CD4-positive, alpha-beta T cell treated with Interleukin-4 for 1 hour (primary cell): ENCODE results near the gene BCAM.
"Not testable (repeated sequence)": the region's sequence is repeated elsewhere in the genome, so short reads cannot be mapped to it uniquely, and the experiment has no call there.

Experiments used
- DNase-seq, 2 donors: peaks; one replicate each; pipeline ENCODE4 v3.0.0-alpha.2; 2020 to 2022

BCAM gene

DNA sequence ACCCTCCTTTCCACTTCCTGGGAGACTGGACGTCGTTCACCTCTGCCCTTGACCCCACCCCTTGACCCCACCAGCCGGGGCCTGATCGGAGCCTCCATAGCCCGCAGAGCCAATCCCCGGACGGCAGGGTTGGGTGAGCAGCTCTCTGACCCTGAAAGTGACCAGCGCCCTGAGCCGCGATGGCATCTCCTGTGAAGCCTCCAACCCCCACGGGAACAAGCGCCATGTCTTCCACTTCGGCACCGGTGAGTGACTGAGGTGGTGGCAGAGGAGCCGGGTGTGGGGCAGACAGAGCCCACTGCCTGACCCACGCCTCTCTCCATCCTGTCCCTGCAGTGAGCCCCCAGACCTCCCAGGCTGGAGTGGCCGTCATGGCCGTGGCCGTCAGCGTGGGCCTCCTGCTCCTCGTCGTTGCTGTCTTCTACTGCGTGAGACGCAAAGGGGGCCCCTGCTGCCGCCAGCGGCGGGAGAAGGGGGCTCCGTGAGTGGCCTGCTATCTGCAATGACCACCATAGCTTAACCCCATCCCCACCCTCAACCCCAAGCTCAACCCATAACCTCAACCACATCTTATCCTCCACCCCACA, 10.4 kb downstream of the BCAM start:
- DNase-seq = no peak

DNA sequence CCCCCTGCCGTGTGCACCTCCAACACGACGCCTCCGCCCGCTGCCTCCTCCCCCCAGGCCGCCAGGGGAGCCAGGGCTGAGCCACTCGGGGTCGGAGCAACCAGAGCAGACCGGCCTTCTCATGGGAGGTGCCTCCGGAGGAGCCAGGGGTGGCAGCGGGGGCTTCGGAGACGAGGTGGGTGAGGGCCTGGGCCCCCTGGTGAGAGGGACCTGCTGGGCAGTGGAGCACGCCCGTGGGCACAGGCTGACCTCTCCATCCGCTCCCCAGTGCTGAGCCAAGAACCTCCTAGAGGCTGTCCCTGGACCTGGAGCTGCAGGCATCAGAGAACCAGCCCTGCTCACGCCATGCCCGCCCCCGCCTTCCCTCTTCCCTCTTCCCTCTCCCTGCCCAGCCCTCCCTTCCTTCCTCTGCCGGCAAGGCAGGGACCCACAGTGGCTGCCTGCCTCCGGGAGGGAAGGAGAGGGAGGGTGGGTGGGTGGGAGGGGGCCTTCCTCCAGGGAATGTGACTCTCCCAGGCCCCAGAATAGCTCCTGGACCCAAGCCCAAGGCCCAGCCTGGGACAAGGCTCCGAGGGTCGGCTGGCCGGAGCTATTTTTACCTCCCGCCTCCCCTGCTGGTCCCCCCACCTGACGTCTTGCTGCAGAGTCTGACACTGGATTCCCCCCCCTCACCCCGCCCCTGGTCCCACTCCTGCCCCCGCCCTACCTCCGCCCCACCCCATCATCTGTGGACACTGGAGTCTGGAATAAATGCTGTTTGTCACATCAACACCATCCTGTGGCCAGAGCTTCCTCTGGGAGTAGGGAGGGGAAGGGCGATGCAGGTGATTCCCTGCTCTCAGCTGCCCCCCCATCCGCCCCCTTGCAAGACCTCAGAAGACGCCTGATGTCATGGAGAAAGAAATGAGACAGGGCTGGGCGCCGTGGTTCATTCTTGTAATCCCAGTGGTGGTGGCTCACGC, 12.0 kb downstream of the BCAM start:
- DNase-seq = no peak

DNA sequence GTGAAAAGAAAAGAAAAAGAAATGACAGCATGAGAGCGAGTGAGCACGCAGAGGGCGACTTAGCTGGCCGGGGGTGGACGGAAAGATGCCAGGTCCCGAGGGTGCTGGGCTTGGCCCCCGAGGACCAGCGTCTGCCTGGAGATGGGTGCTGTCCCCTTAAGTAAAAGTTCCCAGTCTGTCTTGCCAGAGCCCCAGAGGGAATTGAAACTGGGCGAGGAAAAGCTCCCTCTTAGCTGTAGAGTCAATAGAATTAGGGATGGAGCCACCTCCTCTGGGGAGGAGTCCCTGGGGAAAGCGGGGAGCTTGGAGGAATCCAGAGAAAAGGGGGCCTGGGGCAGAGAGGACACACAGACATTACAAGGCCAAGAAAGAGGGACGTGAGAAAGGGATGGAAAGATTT, 13.3 kb downstream of the BCAM start:
- no peak for DNase-seq

DNA sequence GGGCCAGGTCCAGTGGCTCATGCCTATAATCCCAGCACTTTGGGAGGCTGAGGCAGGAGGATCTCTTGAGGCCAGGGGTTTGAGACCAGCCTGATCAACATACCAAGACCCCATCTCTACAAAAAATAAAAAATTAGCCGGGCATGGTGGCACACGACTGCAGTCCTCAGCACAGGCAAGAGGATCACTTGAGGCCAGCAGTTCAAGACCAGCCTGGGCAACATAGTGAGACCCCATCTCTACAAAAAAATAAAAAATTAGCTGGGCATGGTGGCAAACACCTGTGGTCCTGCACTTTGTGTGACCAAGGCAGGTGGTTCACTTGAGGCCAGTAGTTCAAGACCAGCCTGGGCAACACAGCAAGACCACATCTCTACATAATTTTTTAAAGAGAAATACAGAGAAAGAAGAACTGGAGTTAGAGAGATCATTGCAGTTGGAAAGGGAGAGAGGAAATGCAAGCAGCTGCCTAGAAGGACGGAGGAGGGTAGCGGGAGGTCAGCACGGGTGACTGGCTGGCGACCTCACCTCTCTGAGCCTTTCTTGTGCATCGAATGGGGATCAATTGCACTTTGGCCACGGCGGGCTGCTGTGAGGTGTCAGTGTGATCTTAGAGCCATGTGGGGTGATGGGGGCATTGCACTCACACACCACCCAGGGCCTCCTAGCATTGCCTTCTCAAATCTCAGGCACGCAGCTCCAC, 13.9 kb downstream of the BCAM start:
- DNase-seq = no peak

DNA sequence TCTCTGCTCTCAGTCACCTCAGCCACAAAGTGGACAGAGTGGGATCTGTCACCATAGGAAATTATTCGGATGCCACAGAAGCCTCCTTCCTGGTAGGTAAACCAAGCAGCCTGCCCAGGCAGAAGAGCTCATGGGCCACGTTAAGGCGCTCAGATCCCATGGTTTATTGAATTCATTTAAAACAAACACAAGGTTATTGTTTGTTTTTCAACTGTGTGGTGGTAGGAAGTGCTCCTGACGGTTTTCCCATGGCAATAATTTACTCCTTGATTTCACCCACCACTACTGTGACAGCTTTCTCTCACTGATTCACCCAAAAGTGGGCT, 14.4 kb downstream of the BCAM start:
- no peak for DNase-seq

DNA sequence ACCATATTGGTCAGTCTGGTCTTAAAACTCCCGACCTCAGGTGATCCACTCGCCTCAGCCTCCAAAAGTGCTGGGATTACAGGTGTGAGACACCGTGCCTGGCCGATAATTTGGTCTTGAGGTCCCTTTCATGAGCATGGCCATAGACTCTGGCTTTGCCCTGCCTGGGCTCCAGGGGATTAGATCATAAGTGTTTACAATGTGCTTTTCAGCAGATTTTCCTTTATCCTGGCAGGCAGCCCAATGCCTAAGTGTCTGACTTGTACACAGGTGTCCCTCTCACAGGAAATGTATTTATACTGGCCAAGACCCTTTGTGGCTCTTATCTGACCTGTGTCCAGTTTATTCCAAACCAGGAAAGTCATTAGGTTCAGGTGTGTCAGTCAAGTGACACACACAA, 15.9 kb downstream of the BCAM start:
- DNase-seq = no peak

DNA sequence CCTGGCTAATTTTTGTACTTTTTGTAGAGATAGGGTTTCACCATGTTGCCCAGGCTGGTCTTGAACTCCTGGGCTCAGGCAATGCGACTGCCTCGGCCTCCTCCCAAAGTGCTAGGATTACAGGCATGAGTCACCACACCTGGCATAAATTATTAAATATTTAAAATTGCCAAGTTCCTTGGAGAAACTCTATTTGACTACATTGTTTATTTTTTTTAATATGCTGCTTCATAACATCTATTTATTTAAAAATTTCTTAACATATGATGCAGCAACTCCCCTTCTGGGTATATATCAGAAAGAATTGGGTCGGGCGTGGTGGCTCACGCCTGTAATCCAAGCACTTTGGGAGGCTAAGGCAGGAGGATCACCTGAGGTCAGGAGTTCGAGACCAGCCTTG, 24.0 kb downstream of the BCAM start:
- DNase-seq = not testable (repeated sequence)

DNA sequence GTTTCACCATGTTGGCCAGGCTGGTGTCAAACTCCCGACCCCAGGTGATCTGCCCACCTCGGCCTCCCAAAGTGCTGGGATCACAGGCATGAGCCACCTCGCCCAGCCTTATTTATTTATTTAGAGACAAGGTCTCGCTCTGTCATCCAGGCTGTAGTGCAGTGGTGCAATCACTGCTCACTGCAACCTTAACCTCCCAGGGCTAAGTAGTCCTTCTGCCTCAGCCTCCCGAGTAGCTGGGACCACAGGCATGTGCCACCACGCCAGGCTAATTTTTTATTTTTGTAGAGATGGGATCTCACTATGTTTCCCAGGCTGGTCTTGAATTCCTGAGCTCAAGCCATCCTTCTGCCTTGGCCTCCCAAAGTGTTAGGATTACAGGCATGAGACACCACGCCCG, 25.5 kb downstream of the BCAM start:
- not testable (repeated sequence) for DNase-seq

DNA sequence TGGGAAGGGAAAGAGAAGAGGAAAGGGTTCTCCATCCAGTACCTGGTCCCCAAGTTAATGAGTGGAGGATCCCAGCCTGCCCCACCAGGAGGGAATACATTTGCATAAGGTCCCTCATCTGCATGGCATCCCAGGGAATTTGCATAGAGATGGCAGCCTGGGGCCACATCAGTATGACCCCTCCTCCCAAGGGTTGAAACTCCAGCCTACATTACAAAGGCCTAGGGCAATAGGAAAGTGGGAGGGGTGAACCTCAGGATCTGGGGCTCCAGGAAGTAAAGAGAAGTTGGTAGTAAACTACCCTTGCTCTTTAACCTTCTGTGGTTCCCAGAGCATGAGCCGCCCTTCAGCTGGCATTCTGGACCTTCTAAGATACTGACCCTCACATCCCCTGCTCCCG, 30.4 kb downstream of the BCAM start:
- no peak for DNase-seq

DNA sequence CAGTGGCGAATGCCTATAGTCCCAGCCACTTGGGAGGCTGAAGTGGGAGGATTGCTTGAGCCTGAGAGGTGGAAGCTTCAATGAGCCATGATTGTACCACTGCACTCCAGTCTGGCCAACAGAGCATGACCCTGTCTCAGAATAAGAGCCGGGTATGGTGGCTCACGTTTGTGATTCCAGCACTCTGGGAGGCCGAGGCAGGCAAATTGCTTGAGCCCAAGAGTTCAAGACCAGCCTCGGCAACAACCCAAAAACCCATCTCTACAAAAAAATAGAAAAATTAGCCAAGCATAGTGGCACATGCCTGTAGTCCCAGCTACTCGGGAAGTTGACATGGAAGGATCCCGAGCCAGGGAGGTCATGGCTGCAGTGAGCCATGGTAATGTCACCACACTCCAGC, 31.9 kb downstream of the BCAM start:
- no peak for DNase-seq

DNA sequence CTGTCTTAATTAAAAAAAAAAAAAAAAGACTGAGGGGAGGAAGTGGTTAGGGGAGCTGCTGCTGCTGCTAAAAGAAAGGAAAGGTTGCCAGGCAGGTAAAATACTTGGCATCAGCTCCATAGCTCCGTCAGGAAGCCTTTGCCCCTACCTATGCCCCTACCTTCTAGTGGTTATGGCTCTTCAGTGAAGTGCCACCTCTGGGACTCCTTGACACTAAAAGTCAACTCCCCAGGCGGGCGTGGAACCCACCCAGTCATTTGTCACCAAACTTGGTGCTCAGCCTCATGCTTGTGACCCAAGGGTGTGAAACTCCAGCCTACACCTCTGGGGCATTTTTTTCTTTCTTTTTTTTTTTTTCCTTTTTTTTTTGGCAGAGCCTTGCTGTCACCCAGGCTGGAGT, 32.3 kb downstream of the BCAM start:
- DNase-seq = no peak

DNA sequence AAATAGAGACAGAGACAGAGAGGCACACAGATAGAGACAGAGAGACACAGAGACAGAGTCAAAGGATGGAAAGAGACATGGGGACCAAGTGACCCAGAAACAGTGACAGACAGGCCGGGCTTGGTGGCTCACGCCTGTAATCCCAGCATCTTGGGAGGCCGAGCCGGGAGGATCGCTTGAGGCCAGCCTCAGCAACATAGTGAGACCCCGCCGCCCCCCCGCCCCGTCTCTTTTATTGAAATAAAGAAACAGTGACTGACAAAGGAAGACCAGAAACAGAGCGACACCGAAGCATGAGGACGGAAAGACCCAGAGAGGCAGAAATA, 36.3 kb downstream of the BCAM start:
- no peak for DNase-seq

DNA sequence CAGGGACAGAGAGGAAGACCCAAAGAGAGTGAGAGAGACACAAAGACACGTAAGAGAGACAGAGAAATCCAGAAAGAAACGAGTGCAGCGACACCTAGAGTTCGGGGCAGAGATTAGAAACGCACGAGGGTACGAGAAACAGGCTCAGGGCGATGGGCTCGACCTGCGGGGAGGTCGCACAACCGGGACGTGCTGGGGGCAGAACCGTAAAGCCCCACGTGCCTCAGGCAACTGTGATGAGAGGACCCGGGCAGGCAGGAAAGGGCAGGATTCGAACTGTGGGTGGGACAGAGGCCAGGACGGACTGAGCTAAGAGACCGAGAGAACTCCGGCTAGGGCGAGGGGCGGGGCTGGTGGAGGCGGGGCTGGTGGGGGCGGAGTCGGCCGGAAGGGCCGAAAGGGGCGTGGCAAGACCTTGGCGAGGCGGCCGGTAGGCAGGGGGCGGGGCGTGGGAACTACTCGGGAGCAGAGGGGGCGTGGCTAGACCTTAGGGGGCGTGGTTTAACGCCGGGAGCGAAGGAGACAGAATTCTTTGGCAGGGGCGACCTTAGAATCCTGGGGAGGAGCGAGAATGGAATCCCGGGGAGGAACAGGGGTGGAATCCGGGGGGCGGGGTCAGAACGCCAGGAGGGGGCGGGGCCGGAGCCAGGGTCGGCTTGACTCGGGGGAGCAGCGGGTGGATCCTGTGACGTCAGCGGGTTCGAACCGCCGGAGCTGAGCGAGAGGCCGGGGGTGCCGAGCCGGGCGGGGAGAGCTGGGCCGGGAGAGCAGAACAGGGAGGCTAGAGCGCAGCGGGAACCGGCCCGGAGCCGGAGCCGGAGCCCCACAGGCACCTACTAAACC, 36.9 kb downstream of the BCAM start, which contains the start of gene NECTIN2:
NECTIN2 (plus strand) TSS at position 686 of the 843 bp plus-strand sequence. CDS start 229 bp downstream, outside the sequence.
- DNase-seq = peak; percentile 78 to 86

DNA sequence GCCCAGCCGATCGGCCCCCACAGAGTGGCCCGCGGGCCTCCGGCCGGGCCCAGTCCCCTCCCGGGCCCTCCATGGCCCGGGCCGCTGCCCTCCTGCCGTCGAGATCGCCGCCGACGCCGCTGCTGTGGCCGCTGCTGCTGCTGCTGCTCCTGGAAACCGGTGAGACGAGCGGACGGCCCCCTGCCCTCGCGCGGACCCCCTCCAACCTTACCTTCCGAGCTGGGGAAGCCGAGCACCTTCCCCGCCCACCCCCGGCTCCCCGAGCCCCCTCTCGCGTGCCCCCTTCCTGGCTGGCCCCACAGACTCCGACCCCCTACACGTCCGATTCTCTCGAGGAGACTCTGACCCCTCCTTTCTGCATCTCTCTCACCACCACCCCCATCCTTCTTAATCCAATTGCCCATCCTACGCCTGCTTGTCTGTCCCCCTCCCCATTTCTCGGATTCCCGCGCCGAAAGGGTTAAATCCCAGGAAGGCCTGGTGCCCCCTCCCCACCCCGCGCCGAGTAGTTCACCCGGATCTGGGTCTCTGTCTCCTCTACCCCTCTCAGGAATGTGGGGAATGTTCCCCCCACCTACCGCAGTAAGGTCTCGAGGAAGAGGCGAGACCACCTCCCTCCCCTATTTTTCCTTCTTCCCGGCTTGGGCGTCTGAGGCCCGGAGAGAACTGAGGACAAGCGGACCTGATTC, 37.7 kb downstream of the BCAM start:
- DNase-seq = no peak

DNA sequence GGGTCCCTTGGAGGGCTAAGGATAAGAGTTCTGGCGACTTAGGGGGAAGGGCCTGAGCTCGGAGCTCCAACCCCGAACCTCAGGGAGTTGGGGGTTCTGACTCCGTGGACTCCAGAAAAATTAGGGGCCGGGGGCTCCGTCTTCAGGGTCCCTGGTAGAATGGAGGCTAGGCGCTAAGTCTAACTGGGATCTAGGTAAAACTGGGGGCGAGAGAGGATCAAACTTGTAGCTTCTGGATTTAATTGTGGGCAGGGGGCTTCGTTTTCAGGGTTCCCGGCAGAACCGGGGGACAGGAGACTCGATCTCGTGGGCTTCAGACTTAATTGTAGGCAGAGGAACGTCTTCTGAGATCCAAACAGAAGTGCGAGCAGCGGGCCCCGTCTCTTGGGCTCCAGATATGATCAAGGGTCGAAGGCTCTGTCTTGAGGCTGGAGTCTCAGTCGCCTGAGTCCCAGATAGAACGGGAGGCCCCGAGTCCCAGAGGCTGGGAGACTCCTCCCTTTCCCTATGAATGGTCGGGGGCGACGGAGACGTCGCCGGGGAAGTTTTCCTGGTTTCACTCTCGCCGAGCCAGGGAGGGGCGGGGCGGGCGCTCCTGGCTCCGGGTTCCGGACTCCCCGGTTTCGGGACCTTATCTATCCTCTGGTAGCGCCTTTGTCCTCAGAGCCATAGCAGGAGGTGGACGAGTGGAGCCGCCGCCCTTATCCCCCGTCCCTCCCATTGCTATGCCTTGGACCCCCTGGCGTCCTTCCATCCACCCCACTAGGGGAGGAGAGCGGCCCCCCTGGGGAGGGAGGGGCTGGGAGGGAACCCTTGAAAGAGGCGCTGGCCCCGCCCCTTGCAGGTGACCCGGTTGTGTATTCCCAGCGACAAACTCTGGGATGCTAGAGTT, 38.5 kb downstream of the BCAM start:
- DNase-seq = no peak

DNA sequence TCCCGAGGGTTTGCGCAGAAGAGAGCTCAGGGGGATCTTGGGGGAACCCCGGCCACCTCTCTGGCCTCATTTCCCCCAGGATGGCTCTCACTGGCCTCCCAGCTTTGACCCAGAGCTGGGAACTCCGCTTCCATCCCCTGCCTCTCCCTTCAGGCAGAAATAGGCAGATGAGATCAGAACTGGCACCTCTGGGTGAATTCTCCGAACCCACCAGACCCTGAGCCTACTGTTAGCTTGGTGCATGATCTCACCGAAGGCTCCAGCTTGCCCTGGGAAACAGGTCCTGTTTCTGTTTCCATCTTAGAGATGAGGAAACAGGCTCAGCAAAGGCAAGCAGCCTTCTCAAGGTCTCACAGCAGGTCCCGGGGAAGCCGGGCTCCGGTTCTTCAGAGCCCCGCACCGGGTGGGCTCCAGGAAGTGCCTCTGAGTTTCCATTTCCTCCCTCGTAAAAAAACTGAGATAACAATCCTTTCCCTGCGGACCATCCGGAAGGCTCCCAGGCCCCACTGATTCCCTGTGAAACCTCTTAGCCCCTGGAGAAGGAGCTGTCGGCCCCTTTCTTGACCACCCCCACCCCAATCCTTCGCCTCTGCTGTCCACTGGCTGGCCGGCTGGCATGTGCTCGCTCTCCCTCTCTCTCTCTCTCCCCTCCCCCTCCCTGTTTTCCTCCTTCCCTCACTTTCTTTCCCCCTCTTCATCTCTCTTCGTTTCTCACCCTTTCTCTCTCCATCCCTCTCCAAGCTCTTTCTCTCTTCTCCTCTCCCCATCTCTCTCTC, 39.3 kb downstream of the BCAM start:
- no peak for DNase-seq

DNA sequence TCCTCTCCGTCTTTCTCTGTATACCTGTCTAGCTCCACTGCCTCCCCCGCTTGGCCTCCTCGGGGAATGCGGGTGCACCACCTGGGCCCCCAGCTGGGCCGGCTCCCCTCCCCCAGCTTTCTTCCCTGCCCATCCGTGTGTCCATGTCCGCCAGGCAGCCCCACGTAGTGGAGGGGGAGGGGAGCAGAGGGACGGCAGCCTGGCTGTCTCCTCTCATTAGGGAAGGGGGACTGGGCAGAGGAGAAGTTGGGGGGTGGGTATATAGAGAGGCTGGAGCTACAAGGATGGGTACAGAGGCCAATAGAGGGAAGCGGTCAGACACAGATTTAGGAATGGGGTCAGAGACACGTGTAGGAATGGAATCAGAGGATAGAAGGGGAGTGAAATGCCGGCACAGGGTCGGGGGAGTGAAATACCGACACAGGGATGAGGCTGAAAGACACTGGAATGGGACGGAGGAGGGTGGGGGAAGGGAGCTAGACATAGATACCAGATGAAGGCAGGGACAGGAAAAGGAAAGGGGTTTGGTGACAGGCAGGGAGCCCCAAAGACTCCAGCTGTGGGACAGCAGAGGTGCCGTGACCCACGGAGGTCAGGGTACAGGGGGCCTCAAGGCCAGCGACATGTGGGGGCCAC, 40.0 kb downstream of the BCAM start:
- DNase-seq = no peak

DNA sequence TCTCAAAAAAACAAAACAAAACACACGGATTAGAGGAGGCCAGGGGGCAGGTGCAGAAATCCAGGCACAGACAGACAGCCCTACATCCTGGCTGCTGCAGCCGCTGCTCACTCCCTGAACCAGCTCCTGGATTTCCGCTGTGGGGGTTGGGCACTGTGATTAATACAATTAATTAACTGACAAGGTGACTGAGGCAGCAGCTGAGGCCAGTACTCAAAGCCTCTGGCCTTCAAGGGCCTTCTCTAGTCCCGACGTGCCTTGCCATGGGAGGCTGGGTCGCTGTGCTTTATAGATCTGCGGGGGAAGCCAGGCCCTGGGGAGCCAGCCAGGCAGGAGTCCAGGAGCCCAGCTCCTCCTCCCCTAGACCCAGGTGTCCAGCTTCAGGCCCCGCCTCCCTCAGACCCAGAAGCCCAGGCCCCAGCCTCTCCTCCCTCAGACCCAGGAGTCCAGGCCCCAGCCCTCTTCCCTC, 41.8 kb downstream of the BCAM start:
- DNase-seq = no peak

DNA sequence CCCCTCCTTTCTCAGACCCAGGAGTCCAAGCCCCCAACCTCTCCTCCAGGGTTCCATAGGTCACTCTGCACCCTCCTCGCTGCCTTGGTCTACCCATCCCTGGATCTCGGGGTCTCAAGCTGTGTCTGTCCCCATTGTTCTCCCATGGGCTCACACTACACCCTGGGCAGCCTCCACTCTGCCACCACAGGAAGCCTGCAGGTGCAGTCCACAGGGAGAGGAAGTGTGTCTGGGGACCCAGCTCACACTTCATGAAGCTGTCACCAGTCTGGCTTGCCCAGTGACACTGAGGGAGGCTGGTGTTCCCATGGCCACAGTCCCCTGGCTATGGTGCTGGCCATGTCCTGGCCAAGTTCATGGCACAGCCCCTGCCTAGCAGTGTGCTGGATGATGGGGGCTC, 42.5 kb downstream of the BCAM start:
- no peak for DNase-seq

DNA sequence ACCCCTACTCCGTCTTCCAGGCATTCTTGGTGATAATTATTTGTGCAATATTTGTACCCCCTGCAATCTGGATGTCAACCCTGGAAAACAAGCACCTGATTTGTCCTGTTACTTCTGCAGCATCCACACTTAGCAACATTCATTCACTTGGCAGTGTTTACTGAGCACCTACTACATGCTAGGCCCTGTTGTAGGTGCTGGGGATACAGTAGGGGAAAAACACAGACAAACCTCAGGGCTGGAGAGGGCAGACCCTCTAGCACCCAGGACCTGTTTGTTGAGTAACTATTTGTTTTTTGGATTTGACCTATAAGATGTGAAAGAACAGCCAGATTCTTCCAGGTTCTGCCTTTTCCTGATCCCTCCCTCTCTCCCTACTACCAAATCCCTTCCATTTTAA, 46.7 kb downstream of the BCAM start:
- DNase-seq = no peak
